ENCODE measurements around the gene FASN.
A peak's percentile ranks its signal among the peaks of the same experiment; 100 is the strongest.

Gene FASN

GRCh38 chr17:82117139-82118090 is 19.4 kb upstream of the FASN start:
- DNase-seq, result no peak

- no peak for DNase-seq
Observed at GRCh38 chr17:82116246-82116645, 18.2 kb upstream of the FASN start.

GRCh38 chr17:82114872-82115271 is 16.8 kb upstream of the FASN start:
- DNase-seq, result no peak

GRCh38 chr17:82114447-82114846 is 16.4 kb upstream of the FASN start:
- no peak for DNase-seq

GRCh38 chr17:82113941-82114340 is 15.9 kb upstream of the FASN start:
- DNase-seq, result no peak

- no peak for DNase-seq
Observed at GRCh38 chr17:82113422-82113821, 15.4 kb upstream of the FASN start.

- no peak for DNase-seq
Observed at GRCh38 chr17:82112914-82113311, 14.9 kb upstream of the FASN start.

- DNase-seq, result no peak
Observed at GRCh38 chr17:82112181-82112913, 14.3 kb upstream of the FASN start.

GRCh38 chr17:82110298-82110697 is 12.3 kb upstream of the FASN start:
- DNase-seq, result no peak

GRCh38 chr17:82108961-82109475 is 11.0 kb upstream of the FASN start:
- no peak for DNase-seq

- DNase-seq, result no peak
Observed at GRCh38 chr17:82108496-82108945, 10.5 kb upstream of the FASN start.

- no peak for DNase-seq
Observed at GRCh38 chr17:82108038-82108437, 10.0 kb upstream of the FASN start.

- peak in 1 of 2 experiments; percentile 42 for DNase-seq
Observed at GRCh38 chr17:82107341-82107860, 9.4 kb upstream of the FASN start.

- no peak for DNase-seq
Observed at GRCh38 chr17:82106688-82107305, 8.8 kb upstream of the FASN start.

- DNase-seq, result peak in 1 of 2 experiments; percentile 80
Observed at GRCh38 chr17:82105882-82106687, 8.0 kb upstream of the FASN start.

- DNase-seq, result no peak
Observed at GRCh38 chr17:82105417-82105881, 7.4 kb upstream of the FASN start.

- DNase-seq, result no peak
Observed at GRCh38 chr17:82104797-82105416, 6.9 kb upstream of the FASN start.

GRCh38 chr17:82103553-82104451 is 5.8 kb upstream of the FASN start:
- peak in 1 of 2 experiments; percentile 40 for DNase-seq

- DNase-seq, result no peak
Observed at GRCh38 chr17:82101767-82102679, 4.0 kb upstream of the FASN start.

All from NCI-H526 (cell line).